A549 (cell line): ENCODE measurements around the gene PIP4K2A.

ENCODE experiments used
- EP300 ChIP-seq, 2 experiments: fragments of >200 bp; sonication (Bioruptor Twin); formaldehyde crosslinking; IDR thresholded peaks; 2 replicates in 1 of 2; 3 replicates in 1 of 2; pipeline ENCODE4 v1.6.1; 2016 to 2017
- HDAC2 ChIP-seq: fragments of 200-600 bp; sonication (generic); IDR thresholded peaks from 2 replicates; pipeline ENCODE4 v1.6.1; 2016
- TF ChIP-seq, protein P1 (sequence below): fragments of 450-650 bp; IDR thresholded peaks from 2 replicates; pipeline ENCODE4 v1.6.1; 2014; ENCODE audit warnings: antibody characterized with exemption
- TF ChIP-seq, protein P2 (sequence below): fragments of >200 bp; sonication (Bioruptor Twin); formaldehyde crosslinking; IDR thresholded peaks from 3 replicates; pipeline ENCODE4 v1.5.1; 2016

- no peak for TF ChIP-seq EP300 (IDR thresholded peaks at IDR 0.05)
- TF ChIP-seq, protein P1, sequence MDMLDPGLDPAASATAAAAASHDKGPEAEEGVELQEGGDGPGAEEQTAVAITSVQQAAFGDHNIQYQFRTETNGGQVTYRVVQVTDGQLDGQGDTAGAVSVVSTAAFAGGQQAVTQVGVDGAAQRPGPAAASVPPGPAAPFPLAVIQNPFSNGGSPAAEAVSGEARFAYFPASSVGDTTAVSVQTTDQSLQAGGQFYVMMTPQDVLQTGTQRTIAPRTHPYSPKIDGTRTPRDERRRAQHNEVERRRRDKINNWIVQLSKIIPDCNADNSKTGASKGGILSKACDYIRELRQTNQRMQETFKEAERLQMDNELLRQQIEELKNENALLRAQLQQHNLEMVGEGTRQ: no peak
- no peak for TF ChIP-seq HDAC2
- TF ChIP-seq, protein P2, sequence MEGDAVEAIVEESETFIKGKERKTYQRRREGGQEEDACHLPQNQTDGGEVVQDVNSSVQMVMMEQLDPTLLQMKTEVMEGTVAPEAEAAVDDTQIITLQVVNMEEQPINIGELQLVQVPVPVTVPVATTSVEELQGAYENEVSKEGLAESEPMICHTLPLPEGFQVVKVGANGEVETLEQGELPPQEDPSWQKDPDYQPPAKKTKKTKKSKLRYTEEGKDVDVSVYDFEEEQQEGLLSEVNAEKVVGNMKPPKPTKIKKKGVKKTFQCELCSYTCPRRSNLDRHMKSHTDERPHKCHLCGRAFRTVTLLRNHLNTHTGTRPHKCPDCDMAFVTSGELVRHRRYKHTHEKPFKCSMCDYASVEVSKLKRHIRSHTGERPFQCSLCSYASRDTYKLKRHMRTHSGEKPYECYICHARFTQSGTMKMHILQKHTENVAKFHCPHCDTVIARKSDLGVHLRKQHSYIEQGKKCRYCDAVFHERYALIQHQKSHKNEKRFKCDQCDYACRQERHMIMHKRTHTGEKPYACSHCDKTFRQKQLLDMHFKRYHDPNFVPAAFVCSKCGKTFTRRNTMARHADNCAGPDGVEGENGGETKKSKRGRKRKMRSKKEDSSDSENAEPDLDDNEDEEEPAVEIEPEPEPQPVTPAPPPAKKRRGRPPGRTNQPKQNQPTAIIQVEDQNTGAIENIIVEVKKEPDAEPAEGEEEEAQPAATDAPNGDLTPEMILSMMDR: no peak
Observed at GRCh38 chr10:22611425-22612115, 102.8 kb downstream of the PIP4K2A start.
